Progenitor cell of endocrine pancreas (in vitro differentiated cells): ENCODE data around the gene ANO2. TPM values are rescaled to one million over a fixed set of nuclear protein-coding genes. Genes with fewer than 3 reads are reported as not detected.

ENCODE experiments used
- DNase-seq: peaks from one replicate; pipeline ENCODE4 v3.0.0; 2021; ENCODE audit warnings: low spot score; ENCODE audit not compliant: unreplicated experiment
- H3K27ac Mint-ChIP-seq: 2 replicates; pipeline ENCODE4 v1.8.0; 2021; ENCODE audit warnings: mild to moderate bottlenecking, moderate library complexity, mixed read lengths
- H3K27me3 Mint-ChIP-seq: 2 replicates; pipeline ENCODE4 v1.8.0; 2021; ENCODE audit warnings: mixed read lengths
- H3K36me3 Mint-ChIP-seq: 2 replicates; pipeline ENCODE4 v1.8.0; 2022; ENCODE audit warnings: mixed read lengths; ENCODE audit not compliant: insufficient read depth
- H3K4me1 Mint-ChIP-seq: 2 replicates; pipeline ENCODE4 v1.8.0; 2021; ENCODE audit warnings: low read depth, mixed read lengths
- H3K4me3 Mint-ChIP-seq: 2 replicates; pipeline ENCODE4 v1.8.0; 2021; ENCODE audit warnings: low read depth, mild to moderate bottlenecking, moderate library complexity, mixed read lengths
- H3K9me3 Mint-ChIP-seq: 2 replicates; pipeline ENCODE4 v1.8.0; 2021; ENCODE audit warnings: low read depth, mixed read lengths
- total RNA-seq: library from RNA; stranded (reverse); gene quantifications from 2 replicates; pipeline ENCODE4 v1.2.1, GENCODE V29; 2021
- TF ChIP-seq, protein P1 (sequence below): fragments of 200-600 bp; sonication (generic); IDR thresholded peaks from one replicate; pipeline ENCODE4 v1.5.0; 2021; ENCODE audit warnings: antibody characterized with exemption, mild to moderate bottlenecking; ENCODE audit not compliant: unreplicated experiment

Gene ANO2
- total RNA-seq, 1 donor from 2014 or later = 2.8 TPM

DNA sequence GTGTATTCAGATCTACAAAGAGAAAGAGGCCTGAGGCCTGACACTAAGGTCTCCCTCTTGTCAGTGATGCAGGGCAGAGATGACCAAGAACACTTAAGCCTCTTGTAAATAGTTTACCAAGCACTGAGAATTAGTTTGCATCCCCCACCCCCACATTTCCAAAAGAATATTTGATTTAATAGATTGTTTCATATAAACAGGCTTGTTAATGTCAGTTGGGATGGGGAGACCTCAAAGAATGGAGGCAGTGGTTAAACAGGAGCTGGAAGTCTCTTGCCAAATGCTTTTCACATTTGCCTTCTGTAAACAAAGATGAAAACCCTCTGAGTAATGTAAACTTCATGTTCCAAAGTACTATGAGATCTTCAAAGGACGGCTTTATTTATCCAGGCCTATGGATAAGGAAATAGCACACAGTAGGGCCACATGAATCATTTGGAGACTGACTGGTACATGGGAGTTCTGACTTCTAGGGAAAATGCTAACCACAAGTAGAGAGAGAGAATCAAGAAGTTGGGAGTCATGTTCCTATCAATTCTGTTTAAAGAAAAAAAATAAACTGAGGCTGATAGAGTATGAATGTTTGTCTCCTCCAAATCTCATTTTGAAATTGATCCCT is 234.7 kb downstream of the ANO2 start:
- Mint-ChIP-seq H3K27me3 (peaks cover 39% of the 10 kb centered on the region), H3K27ac (no peak overlapping the region), H3K4me1 (peaks cover 4% of the 10 kb centered on the region), H3K36me3 (no peaks in the 10 kb centered on the region), H3K4me3 (no peak overlapping the region), H3K9me3 (no peaks in the 10 kb centered on the region)
- DNase-seq = no peak
- TF ChIP-seq, protein P1, sequence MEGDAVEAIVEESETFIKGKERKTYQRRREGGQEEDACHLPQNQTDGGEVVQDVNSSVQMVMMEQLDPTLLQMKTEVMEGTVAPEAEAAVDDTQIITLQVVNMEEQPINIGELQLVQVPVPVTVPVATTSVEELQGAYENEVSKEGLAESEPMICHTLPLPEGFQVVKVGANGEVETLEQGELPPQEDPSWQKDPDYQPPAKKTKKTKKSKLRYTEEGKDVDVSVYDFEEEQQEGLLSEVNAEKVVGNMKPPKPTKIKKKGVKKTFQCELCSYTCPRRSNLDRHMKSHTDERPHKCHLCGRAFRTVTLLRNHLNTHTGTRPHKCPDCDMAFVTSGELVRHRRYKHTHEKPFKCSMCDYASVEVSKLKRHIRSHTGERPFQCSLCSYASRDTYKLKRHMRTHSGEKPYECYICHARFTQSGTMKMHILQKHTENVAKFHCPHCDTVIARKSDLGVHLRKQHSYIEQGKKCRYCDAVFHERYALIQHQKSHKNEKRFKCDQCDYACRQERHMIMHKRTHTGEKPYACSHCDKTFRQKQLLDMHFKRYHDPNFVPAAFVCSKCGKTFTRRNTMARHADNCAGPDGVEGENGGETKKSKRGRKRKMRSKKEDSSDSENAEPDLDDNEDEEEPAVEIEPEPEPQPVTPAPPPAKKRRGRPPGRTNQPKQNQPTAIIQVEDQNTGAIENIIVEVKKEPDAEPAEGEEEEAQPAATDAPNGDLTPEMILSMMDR = no peak

DNA sequence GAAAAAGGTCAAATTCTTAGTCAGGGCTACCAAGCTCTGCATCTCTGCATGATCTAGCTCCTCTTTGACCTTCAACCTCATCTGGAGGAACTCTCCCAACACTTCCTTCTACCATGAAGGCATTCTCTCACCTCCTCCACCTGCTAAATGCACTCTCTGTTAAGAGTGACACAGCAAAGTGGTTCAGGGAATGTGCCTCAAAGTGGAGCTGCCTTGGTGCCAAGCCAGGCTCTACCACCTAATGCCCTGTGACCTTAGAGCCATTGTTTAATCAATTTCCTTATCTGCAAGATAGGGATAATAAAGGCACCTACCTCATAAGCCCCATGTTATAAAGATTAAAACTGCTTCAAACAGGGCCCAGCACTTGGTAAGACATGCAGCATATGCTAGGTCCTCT is 236.7 kb downstream of the ANO2 start:
- Mint-ChIP-seq H3K4me3 (no peak overlapping the region), H3K27me3 (peaks cover 36% of the 10 kb centered on the region), H3K9me3 (no peaks in the 10 kb centered on the region), H3K36me3 (no peaks in the 10 kb centered on the region), H3K4me1 (no peaks in the 10 kb centered on the region), H3K27ac (no peak overlapping the region)
- DNase-seq = no peak
- TF ChIP-seq, protein P1 = no peak

DNA sequence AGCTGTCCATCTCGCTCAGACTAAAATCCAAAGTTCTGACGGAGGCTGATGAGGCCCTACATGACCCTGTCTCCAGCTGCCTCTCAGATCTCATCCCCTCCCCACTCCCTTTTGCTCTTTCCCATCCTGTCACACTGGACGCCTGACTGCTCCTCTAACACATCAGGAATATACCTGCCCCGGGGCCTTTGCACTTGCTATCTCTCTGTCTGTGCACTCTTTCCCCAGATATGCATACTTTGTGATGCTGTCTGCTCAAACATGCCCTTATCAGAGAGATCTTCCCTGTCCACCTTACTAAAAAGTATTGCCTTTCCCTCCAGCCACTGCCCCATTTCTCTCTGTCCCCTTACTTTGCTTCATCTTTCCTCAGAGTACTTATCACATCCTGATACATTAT is 238.8 kb downstream of the ANO2 start:
- H3K27ac Mint-ChIP-seq = no peak overlapping the region
- peaks cover 26% of the 10 kb centered on the region for H3K27me3 Mint-ChIP-seq
- TF ChIP-seq, protein P1 = no peak
- H3K4me1 Mint-ChIP-seq = no peaks in the 10 kb centered on the region
- H3K4me3 Mint-ChIP-seq = no peak overlapping the region
- DNase-seq = no peak
- peaks cover 3% of the 10 kb centered on the region for H3K9me3 Mint-ChIP-seq
- H3K36me3 Mint-ChIP-seq = no peaks in the 10 kb centered on the region

DNA sequence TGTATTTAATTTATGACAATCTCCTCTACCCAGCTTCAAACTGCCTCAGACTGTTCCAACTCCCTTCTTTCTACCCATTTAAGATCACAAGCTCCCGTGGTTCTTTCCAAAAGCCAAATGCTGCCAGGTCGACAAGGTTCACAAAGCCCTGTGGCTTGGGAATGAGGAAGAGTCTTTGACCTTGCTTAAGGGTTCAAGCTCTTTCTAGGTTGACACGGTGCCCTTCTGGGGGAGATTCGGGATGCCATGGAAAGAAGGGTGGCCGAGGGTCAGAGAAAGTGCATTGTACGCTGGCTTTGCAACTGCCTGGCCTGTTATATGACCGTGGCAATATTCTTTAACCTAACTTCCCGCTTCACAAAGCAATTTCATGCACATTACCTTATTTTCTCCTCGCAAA is 239.3 kb downstream of the ANO2 start:
- DNase-seq = no peak
- peaks cover 26% of the 10 kb centered on the region for H3K27me3 Mint-ChIP-seq
- TF ChIP-seq, protein P1 = no peak
- no peak overlapping the region for H3K4me3 Mint-ChIP-seq
- no peaks in the 10 kb centered on the region for H3K36me3 Mint-ChIP-seq
- no peaks in the 10 kb centered on the region for H3K4me1 Mint-ChIP-seq
- H3K9me3 Mint-ChIP-seq = peaks cover 3% of the 10 kb centered on the region
- H3K27ac Mint-ChIP-seq = no peak overlapping the region

DNA sequence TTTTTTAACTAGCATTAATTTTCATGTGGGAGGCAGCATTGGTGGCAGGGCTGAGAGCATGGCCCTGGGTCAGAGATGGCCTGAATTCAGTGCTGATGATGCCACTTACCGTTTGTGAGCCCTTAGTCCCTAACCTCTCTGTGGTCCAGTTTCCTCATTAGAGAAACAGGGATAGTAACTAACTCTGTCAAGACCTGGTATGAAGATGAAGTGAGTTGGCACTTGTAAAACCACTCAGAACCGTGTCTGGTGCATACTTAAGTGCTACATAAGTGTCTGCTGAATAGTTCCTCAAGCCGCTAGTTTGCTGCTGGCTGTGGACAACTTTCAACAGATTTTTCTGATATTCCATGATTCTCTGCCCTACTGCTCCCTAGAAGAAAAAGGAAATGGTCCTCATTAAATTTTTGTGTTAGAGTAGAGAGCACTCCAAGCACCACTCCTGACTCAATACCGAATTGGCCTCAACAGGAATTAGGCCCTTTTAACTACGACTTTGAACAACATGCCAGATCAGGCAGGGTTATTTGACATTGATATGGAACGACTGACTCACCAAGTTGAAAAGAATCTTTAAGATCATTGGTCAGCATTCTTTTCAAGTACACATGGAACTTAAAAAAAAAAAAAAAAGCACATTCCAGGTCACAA is 250.2 kb downstream of the ANO2 start:
- no peak for DNase-seq
- TF ChIP-seq, protein P1 = no peak
- Mint-ChIP-seq H3K9me3 (peaks cover 17% of the 10 kb centered on the region), H3K27me3 (peaks cover 14% of the 10 kb centered on the region), H3K4me3 (no peak overlapping the region), H3K4me1 (no peaks in the 10 kb centered on the region), H3K36me3 (peaks cover 2% of the 10 kb centered on the region), H3K27ac (no peak overlapping the region)
